H1 (cell line): ENCODE results near the gene LDLRAD4. TPM values are rescaled to one million over a fixed set of nuclear protein-coding genes. Genes with fewer than 3 reads are reported as not detected.

Source experiments
- CTCF ChIA-PET: fragments of 300-600 bp; sonication (Branson Sonifier 250); formaldehyde crosslinking; loops from one replicate; lab custom pipeline; 2021; ENCODE audit not compliant: partially characterized antibody; lab: Charles Lee
- POLR2A ChIA-PET: fragments of 300-600 bp; sonication (Branson Sonifier 250); formaldehyde crosslinking; loops from one replicate; lab custom pipeline; 2021; ENCODE audit warnings: inconsistent platforms; ENCODE audit not compliant: partially characterized antibody; lab: Charles Lee
- DNase-seq, 2 experiments: peaks; one replicate each; pipeline versions ENCODE4 v3.0.0 to v3.0.0-alpha.2; 2010 to 2022; ENCODE audit warnings: low spot score in 2 of 2, low read depth in 1 of 2, mixed read lengths in 1 of 2
- FAIRE-seq: peaks from 2 replicates; lab custom pipeline; 2011; peaks lifted over from hg19 to GRCh38; lab: Jason Lieb, UNC
- H2AFZ ChIP-seq: 2 replicates; pipeline ENCODE4 v1.8.1; 2012; ENCODE audit warnings: low read length, inconsistent platforms
- H2AK5ac ChIP-seq: 2 replicates; pipeline ENCODE4 v1.6.1; 2013; ENCODE audit warnings: low read depth, low read length
- H2BK120ac ChIP-seq: replicated peaks from 2 replicates; pipeline ENCODE3; 2013; ENCODE audit warnings: low read depth, low read length, inconsistent platforms
- H2BK12ac ChIP-seq: 2 replicates; pipeline ENCODE4 v1.6.1; 2013; ENCODE audit warnings: low read depth, low read length
- H2BK15ac ChIP-seq: 2 replicates; pipeline ENCODE4 v1.6.1; 2013; ENCODE audit warnings: low read length
- H2BK20ac ChIP-seq: 2 replicates; pipeline ENCODE4 v1.6.1; 2013; ENCODE audit warnings: low read length
- H2BK5ac ChIP-seq: 2 replicates; pipeline ENCODE4 v1.6.1; 2013; ENCODE audit warnings: low read depth, low read length
- H3K14ac ChIP-seq: 2 replicates; pipeline ENCODE4 v1.6.1; 2013; ENCODE audit warnings: inconsistent platforms; ENCODE audit not compliant: insufficient read length
- H3K18ac ChIP-seq: 2 replicates; pipeline ENCODE4 v1.6.1; 2013; ENCODE audit warnings: low read length; ENCODE audit errors: extremely low read depth
- H3K23ac ChIP-seq: 2 replicates; pipeline ENCODE4 v1.6.1; 2013; ENCODE audit warnings: inconsistent platforms; ENCODE audit not compliant: insufficient read length
- H3K23me2 ChIP-seq: 2 replicates; pipeline ENCODE4 v1.6.1; 2013; ENCODE audit warnings: low read depth, low read length
- H3K27ac ChIP-seq: 2 replicates; pipeline ENCODE4 v1.6.1; 2011; ENCODE audit warnings: low read depth, low read length, inconsistent platforms
- H3K27me3 ChIP-seq, 4 experiments: replicated peaks in 1 of 4; 1 replicate in 1 of 4; 2 replicates in 3 of 4; pipeline versions ENCODE4 v1.6.1 to v1.8.1; 2011 to 2013; ENCODE audit warnings: low read length in 3 of 4, mild to moderate bottlenecking in 3 of 4, inconsistent platforms in 2 of 4, mixed read lengths in 2 of 4, moderate library complexity in 1 of 4; ENCODE audit not compliant: control insufficient read depth in 3 of 4, insufficient read depth in 3 of 4; ENCODE audit errors: extremely low read depth in 1 of 4
- H3K36me3 ChIP-seq, 4 experiments: 2 replicates each; pipeline versions ENCODE4 v1.6.1 to v1.8.1; 2011 to 2013; ENCODE audit warnings: mild to moderate bottlenecking in 4 of 4, low read length in 3 of 4, moderate library complexity in 2 of 4, control low read depth in 1 of 4, inconsistent platforms in 1 of 4; ENCODE audit not compliant: insufficient read depth in 4 of 4, control insufficient read depth in 2 of 4
- H3K4ac ChIP-seq: replicated peaks from 2 replicates; pipeline ENCODE3; 2013; ENCODE audit warnings: low read length, low read depth, mixed read lengths, inconsistent platforms; ENCODE audit not compliant: insufficient read length
- H3K4me1 ChIP-seq, 4 experiments: replicated peaks in 1 of 4; 1 replicate in 1 of 4; 2 replicates in 3 of 4; pipeline versions ENCODE4 v1.6.1 to v1.8.1; 2011 to 2013; ENCODE audit warnings: low read length in 3 of 4, inconsistent platforms in 2 of 4, mixed read lengths in 1 of 4; ENCODE audit not compliant: insufficient read depth in 4 of 4, control insufficient read depth in 3 of 4
- H3K4me2 ChIP-seq, 2 experiments: 2 replicates each; pipeline versions ENCODE4 v1.6.1 to v1.8.1; 2011 to 2013; ENCODE audit warnings: low read depth in 2 of 2, low read length in 2 of 2, control low read depth in 1 of 2, inconsistent platforms in 1 of 2, mild to moderate bottlenecking in 1 of 2; ENCODE audit not compliant: insufficient read depth in 1 of 2
- H3K4me3 ChIP-seq, 4 experiments: fragments of 200-600, 300-600 bp in 1 of 4; sonication (generic), shearing (Covaris generic), sonication (Bioruptor Twin) in 1 of 4; 2 replicates each; pipeline versions ENCODE4 v1.5.1 to v1.8.1; 2011 to 2016; ENCODE audit warnings: low read length in 4 of 4, low read depth in 3 of 4, control low read depth in 2 of 4, inconsistent platforms in 2 of 4, mild to moderate bottlenecking in 2 of 4, mixed read lengths in 1 of 4, moderate library complexity in 1 of 4; ENCODE audit not compliant: insufficient read depth in 2 of 4; ENCODE audit errors: extremely low read depth in 1 of 4
- H3K56ac ChIP-seq: replicated peaks from 2 replicates; pipeline ENCODE3; 2013; ENCODE audit warnings: low read depth, mild to moderate bottlenecking, mixed read lengths, low read length, inconsistent platforms; ENCODE audit not compliant: insufficient read length
- H3K79me1 ChIP-seq: 2 replicates; pipeline ENCODE4 v1.6.1; 2013; ENCODE audit warnings: low read depth, low read length, control low read depth
- H3K79me2 ChIP-seq, 2 experiments: 2 replicates each; pipeline versions ENCODE4 v1.6.1 to v1.8.1; 2012 to 2013; ENCODE audit warnings: low read length in 2 of 2, mild to moderate bottlenecking in 2 of 2, inconsistent platforms in 1 of 2; ENCODE audit not compliant: insufficient read depth in 2 of 2, control insufficient read depth in 1 of 2
- H3K9ac ChIP-seq, 4 experiments: replicated peaks in 1 of 4; 1 replicate in 1 of 4; 2 replicates in 3 of 4; pipeline versions ENCODE4 v1.6.1 to v1.8.1; 2011 to 2013; ENCODE audit warnings: low read depth in 3 of 4, low read length in 3 of 4, control low read depth in 2 of 4, mild to moderate bottlenecking in 2 of 4, moderate library complexity in 2 of 4, inconsistent platforms in 1 of 4; ENCODE audit errors: extremely low read depth in 1 of 4
- H3K9me3 ChIP-seq, 2 experiments: 2 replicates each; pipeline versions ENCODE4 v1.6.1 to v1.8.1; 2012 to 2013; ENCODE audit warnings: mild to moderate bottlenecking in 2 of 2, moderate library complexity in 2 of 2, control low read depth in 1 of 2, inconsistent platforms in 1 of 2, low read depth in 1 of 2, low read length in 1 of 2, mixed read lengths in 1 of 2; ENCODE audit not compliant: insufficient read depth in 2 of 2
- H4K20me1 ChIP-seq, 2 experiments: replicated peaks in 1 of 2; 2 replicates each; pipeline versions ENCODE3 to v1.8.1; 2011 to 2013; ENCODE audit warnings: inconsistent platforms in 2 of 2, low read length in 2 of 2, mild to moderate bottlenecking in 1 of 2; ENCODE audit not compliant: insufficient read depth in 2 of 2, control insufficient read depth in 1 of 2
- H4K5ac ChIP-seq: 2 replicates; pipeline ENCODE4 v1.6.1; 2013; ENCODE audit warnings: low read length, low read depth, mixed read lengths, inconsistent platforms; ENCODE audit not compliant: insufficient read length
- H4K8ac ChIP-seq: 2 replicates; pipeline ENCODE4 v1.8.0; 2013; ENCODE audit warnings: mild to moderate bottlenecking, moderate library complexity, low read length, inconsistent platforms; ENCODE audit not compliant: insufficient read depth; ENCODE audit errors: extremely low read depth
- H4K91ac ChIP-seq: replicated peaks from 2 replicates; pipeline ENCODE3; 2013; ENCODE audit warnings: low read length, mixed read lengths, inconsistent platforms; ENCODE audit not compliant: insufficient read length
- BRCA1 ChIP-seq: IDR thresholded peaks from 2 replicates; pipeline ENCODE4 v1.6.1; 2012; ENCODE audit warnings: low read depth, low read length, improper control_type of control experiment
- CTBP2 ChIP-seq: IDR thresholded peaks from 2 replicates; pipeline ENCODE4 v1.7.0; 2011; ENCODE audit warnings: borderline replicate concordance, mild to moderate bottlenecking, moderate library complexity, mixed read lengths, low read length; ENCODE audit not compliant: insufficient read depth, insufficient read length
- EZH2 ChIP-seq: fragments of 200-600 bp; sonication (generic); IDR thresholded peaks from 2 replicates; pipeline ENCODE4 v1.7.1; 2012; ENCODE audit warnings: low read depth, mild to moderate bottlenecking, moderate library complexity, low read length, inconsistent platforms; ENCODE audit not compliant: severe bottlenecking
- HDAC2 ChIP-seq, 2 experiments: fragments of 300-600 bp in 1 of 2; sonication (generic) in 1 of 2; IDR thresholded peaks; 2 replicates each; pipeline ENCODE4 v1.6.1; 2011 to 2012; ENCODE audit warnings: low read depth in 2 of 2, low read length in 2 of 2, mild to moderate bottlenecking in 2 of 2, moderate library complexity in 2 of 2, borderline replicate concordance in 1 of 2, inconsistent platforms in 1 of 2
- POLR2A ChIP-seq, 2 experiments: IDR thresholded peaks; 1 replicate in 1 of 2; 2 replicates in 1 of 2; pipeline ENCODE4 v1.6.1; 2011; ENCODE audit warnings: low read depth in 2 of 2, low read length in 2 of 2, mild to moderate bottlenecking in 2 of 2; ENCODE audit errors: control extremely low read depth in 1 of 2
- RAD21 ChIP-seq, 2 experiments: IDR thresholded peaks in 1 of 2; conservative IDR thresholded peaks in 1 of 2; 2 replicates each; pipeline ENCODE4 v1.6.1; 2011; ENCODE audit warnings: low read depth in 2 of 2, low read length in 2 of 2, improper control_type of control experiment in 1 of 2, inconsistent platforms in 1 of 2, mild to moderate bottlenecking in 1 of 2, moderate library complexity in 1 of 2
- RBBP5 ChIP-seq: IDR thresholded peaks from 2 replicates; pipeline ENCODE4 v1.7.1; 2012; ENCODE audit warnings: low read depth, mild to moderate bottlenecking, inconsistent platforms, low read length, moderate library complexity, borderline replicate concordance
- SP2 ChIP-seq: IDR thresholded peaks from 2 replicates; pipeline ENCODE4 v1.6.1; 2012; ENCODE audit warnings: mild to moderate bottlenecking, low read length, inconsistent platforms
- SRF ChIP-seq: IDR thresholded peaks from 2 replicates; pipeline ENCODE4 v1.6.1; 2011; ENCODE audit warnings: mild to moderate bottlenecking, low read depth, low read length, moderate library complexity
- WGBS, 2 experiments: shearing (Covaris generic) in 1 of 2; methylation state at CpG; one replicate each; pipeline versions ENCODE4 v1.1.6 to v1.1.7; 2013 to 2015; ENCODE audit warnings: low lambda C conversion rate in 2 of 2, mixed read lengths in 2 of 2, inconsistent platforms in 1 of 2, low coverage in 1 of 2, missing lambda C conversion rate in 1 of 2; ENCODE audit not compliant: insufficient replicate concordance in 2 of 2, insufficient coverage in 1 of 2, insufficient read length in 1 of 2; ENCODE audit errors: extremely low coverage in 1 of 2, missing lambda C conversion rate in 1 of 2; 5-methylcytosine and 5-hydroxymethylcytosine counted together
- polyA plus RNA-seq, 7 experiments: library from polyadenylated mRNA; depleted of rRNA in 3 of 7; stranded (reverse) in 5 of 7; unstranded in 2 of 7; fragments of >200 nt in 5 of 7; fragments of 200-250 nt in 2 of 7; gene quantifications; 1 replicate in 5 of 7; 2 replicates in 1 of 7; 4 replicates in 1 of 7; pipeline versions ENCODE4 v1.2.1 to v1.2.3, GENCODE V29; 2011 to 2013; ENCODE audit warnings: missing spikeins in 2 of 7, mixed read lengths in 2 of 7
- total RNA-seq: library from RNA; stranded (reverse); fragmentation: NEBNext Ultra II Directional; extraction: Animal tissue kit (Norgen Biotek cat#: 25700); gene quantifications from 2 replicates; pipeline ENCODE4 v1.2.1, GENCODE V29; 2021
- TF ChIP-seq, protein P1 (sequence below): IDR thresholded peaks from 2 replicates; pipeline ENCODE4 v1.6.1; 2011; ENCODE audit warnings: low read length, improper control_type of control experiment
- TF ChIP-seq, protein P2 (sequence below): IDR thresholded peaks from 2 replicates; pipeline ENCODE4 v1.6.1; 2012; ENCODE audit warnings: low read length, inconsistent platforms

LDLRAD4 gene
- total and polyA plus RNA-seq, 2 of the 8 experiments (the other 6 are each of a cell fraction or from before 2014, with no cell fraction given), result 0.77 to 1.4 TPM

DNA sequence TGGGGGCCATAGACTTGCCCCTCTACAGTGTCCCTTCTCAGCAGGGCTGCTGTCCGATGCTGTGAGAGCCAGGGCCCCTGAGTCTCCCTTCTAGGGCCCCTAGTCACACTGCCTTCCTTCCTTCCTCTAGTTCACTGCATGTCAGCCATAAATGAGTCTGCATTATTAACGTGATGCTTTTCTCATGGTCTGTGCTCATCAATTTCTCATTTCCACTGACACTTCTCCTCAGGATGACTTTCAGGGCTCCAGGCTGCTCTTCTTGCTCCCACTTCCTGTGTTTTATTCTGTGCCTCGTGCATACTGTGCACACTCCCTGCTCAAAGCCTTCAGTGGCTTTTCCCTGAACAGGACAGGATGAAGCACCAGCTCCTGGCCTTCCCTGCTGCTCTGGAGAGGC, 361.3 kb downstream of the LDLRAD4 start:
- Histone ChIP-seq H3K23me2 (no peaks in the 10 kb centered on the region), H3K4ac (no peak overlapping the region), H2BK15ac (no peak overlapping the region), H3K27me3 (no peaks in the 10 kb centered on the region), H2BK12ac (no peak overlapping the region), H3K56ac (no peak overlapping the region), H2BK120ac (no peak overlapping the region), H4K20me1 (no peaks in the 10 kb centered on the region), H2BK20ac (no peak overlapping the region), H3K18ac (no peak overlapping the region), H3K14ac (no peak overlapping the region), H3K27ac (no peak overlapping the region), H3K4me3 (no peak overlapping the region), H3K9ac (no peak overlapping the region), H4K91ac (no peak overlapping the region), H2AFZ (no peak overlapping the region), H4K8ac (no peak overlapping the region), H4K5ac (no peak overlapping the region), H3K9me3 (no peaks in the 10 kb centered on the region), H3K79me1 (no peaks in the 10 kb centered on the region), H3K23ac (no peak overlapping the region), H3K36me3 (no peaks in the 10 kb centered on the region), H3K4me1 (no peaks in the 10 kb centered on the region; a peak in 1 of 7 replicates), H2AK5ac (no peak overlapping the region), H3K79me2 (no peaks in the 10 kb centered on the region), H3K4me2 (no peak overlapping the region), H2BK5ac (no peak overlapping the region)
- ChIA-PET POLR2A (no interaction called here), CTCF (no interaction called here)
- DNase-seq (no peak), FAIRE-seq (no peak)
- 90% methylated on average over 3 of the region's 3 CpGs; no CpG with 5 or more reads in 1 of the 2 experiments for WGBS, 2 experiments
- TF ChIP-seq EZH2 (no peak), SRF (no peak), RAD21 (IDR thresholded peaks at IDR 0.05 in 1 of 2, conservative IDR thresholded peaks at IDR 0.05 in 1 of 2; ENCODE audit: low read depth in 2 of 2, low read length in 2 of 2) (no peak), BRCA1 (no peak), RBBP5 (no peak), CTBP2 (no peak), POLR2A (IDR thresholded peaks at IDR 0.05; ENCODE audit: control extremely low read depth in 1 of 2, low read depth in 2 of 2, low read length in 2 of 2) (no peak), SP2 (no peak), HDAC2 (IDR thresholded peaks at IDR 0.05; ENCODE audit: borderline replicate concordance in 1 of 2, low read depth in 2 of 2, low read length in 2 of 2) (no peak)
- TF ChIP-seq, protein P1, sequence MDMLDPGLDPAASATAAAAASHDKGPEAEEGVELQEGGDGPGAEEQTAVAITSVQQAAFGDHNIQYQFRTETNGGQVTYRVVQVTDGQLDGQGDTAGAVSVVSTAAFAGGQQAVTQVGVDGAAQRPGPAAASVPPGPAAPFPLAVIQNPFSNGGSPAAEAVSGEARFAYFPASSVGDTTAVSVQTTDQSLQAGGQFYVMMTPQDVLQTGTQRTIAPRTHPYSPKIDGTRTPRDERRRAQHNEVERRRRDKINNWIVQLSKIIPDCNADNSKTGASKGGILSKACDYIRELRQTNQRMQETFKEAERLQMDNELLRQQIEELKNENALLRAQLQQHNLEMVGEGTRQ, result no peak
- TF ChIP-seq, protein P2, sequence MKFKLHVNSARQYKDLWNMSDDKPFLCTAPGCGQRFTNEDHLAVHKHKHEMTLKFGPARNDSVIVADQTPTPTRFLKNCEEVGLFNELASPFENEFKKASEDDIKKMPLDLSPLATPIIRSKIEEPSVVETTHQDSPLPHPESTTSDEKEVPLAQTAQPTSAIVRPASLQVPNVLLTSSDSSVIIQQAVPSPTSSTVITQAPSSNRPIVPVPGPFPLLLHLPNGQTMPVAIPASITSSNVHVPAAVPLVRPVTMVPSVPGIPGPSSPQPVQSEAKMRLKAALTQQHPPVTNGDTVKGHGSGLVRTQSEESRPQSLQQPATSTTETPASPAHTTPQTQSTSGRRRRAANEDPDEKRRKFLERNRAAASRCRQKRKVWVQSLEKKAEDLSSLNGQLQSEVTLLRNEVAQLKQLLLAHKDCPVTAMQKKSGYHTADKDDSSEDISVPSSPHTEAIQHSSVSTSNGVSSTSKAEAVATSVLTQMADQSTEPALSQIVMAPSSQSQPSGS, result no peak
